ENCODE results near the gene GALNT17.

The GALNT17 gene

GRCh38 chr7:71479231-71479630 is 347.3 kb downstream of the GALNT17 start:
- Histone ChIP-seq H3K4me1 (ENCODE audit: control insufficient read depth, insufficient read depth, low read depth, low read length) (peaks cover 6% of the 10 kb centered on the region), H4K8ac (ENCODE audit: low read length) (no peak overlapping the region), H2AK5ac (ENCODE audit: low read length, severe bottlenecking) (no peak overlapping the region), H3K36me3 (ENCODE audit: control insufficient read depth in 1 of 2, insufficient read depth in 2 of 2, low read depth in 1 of 2, low read length in 2 of 2) (no peaks in the 10 kb centered on the region), H2BK15ac (ENCODE audit: low read depth, poor library complexity, severe bottlenecking) (no peak overlapping the region), H3K27ac (ENCODE audit: low read length, poor library complexity, severe bottlenecking) (no peak overlapping the region), H3K9ac (ENCODE audit: low read length) (no peak overlapping the region), H3K79me1 (replicated peaks; ENCODE audit: low read length, poor library complexity, severe bottlenecking) (no peaks in the 10 kb centered on the region), H2AFZ (ENCODE audit: low read depth, low read length) (no peak overlapping the region), H3K27me3 (ENCODE audit: control insufficient read depth in 1 of 2, insufficient read depth in 1 of 2, low read length in 2 of 2) (no peaks in the 10 kb centered on the region), H3K4me3 (ENCODE audit: insufficient read depth in 1 of 2, low read depth in 1 of 2, low read length in 2 of 2) (no peak overlapping the region), H4K91ac (ENCODE audit: low read length) (no peak overlapping the region), H3K23ac (ENCODE audit: low read length in 2 of 2) (no peak overlapping the region), H3K14ac (ENCODE audit: low read length in 2 of 2) (no peak overlapping the region), H3K4me2 (ENCODE audit: low read length, poor library complexity, severe bottlenecking) (no peak overlapping the region), H2BK120ac (ENCODE audit: low read depth, low read length) (no peak overlapping the region), H2BK5ac (ENCODE audit: low read depth, low read length, poor library complexity, severe bottlenecking) (no peak overlapping the region), H3K9me3 (ENCODE audit: control insufficient read depth, low read length) (peaks cover 6% of the 10 kb centered on the region), H3K18ac (ENCODE audit: low read depth in 1 of 2, low read length in 2 of 2) (no peak overlapping the region), H3K4ac (ENCODE audit: low read depth in 1 of 2, low read length in 2 of 2) (no peak overlapping the region), H2BK12ac (ENCODE audit: low read length in 2 of 2) (no peak overlapping the region)
- 76% methylated on average over 2 of the region's 2 CpGs for WGBS
- DNase-seq, result no peak

- Histone ChIP-seq H2AK5ac (ENCODE audit: low read length, severe bottlenecking) (no peak overlapping the region), H3K4me1 (ENCODE audit: control insufficient read depth, insufficient read depth, low read depth, low read length) (peaks cover 6% of the 10 kb centered on the region), H2BK15ac (ENCODE audit: low read depth, poor library complexity, severe bottlenecking) (no peak overlapping the region), H3K9ac (ENCODE audit: low read length) (no peak overlapping the region), H3K79me1 (replicated peaks; ENCODE audit: low read length, poor library complexity, severe bottlenecking) (no peaks in the 10 kb centered on the region), H4K91ac (ENCODE audit: low read length) (no peak overlapping the region), H3K36me3 (ENCODE audit: control insufficient read depth in 1 of 2, insufficient read depth in 2 of 2, low read depth in 1 of 2, low read length in 2 of 2) (no peaks in the 10 kb centered on the region), H3K9me3 (ENCODE audit: control insufficient read depth, low read length) (no peaks in the 10 kb centered on the region), H3K4me2 (ENCODE audit: low read length, poor library complexity, severe bottlenecking) (no peak overlapping the region), H3K27ac (ENCODE audit: low read length, poor library complexity, severe bottlenecking) (no peak overlapping the region), H2AFZ (ENCODE audit: low read depth, low read length) (no peak overlapping the region), H3K23ac (ENCODE audit: low read length in 2 of 2) (no peak overlapping the region), H3K4ac (ENCODE audit: low read depth in 1 of 2, low read length in 2 of 2) (no peak overlapping the region), H3K14ac (ENCODE audit: low read length in 2 of 2) (no peak overlapping the region), H2BK5ac (ENCODE audit: low read depth, low read length, poor library complexity, severe bottlenecking) (no peak overlapping the region), H3K4me3 (ENCODE audit: insufficient read depth in 1 of 2, low read depth in 1 of 2, low read length in 2 of 2) (no peak overlapping the region), H2BK12ac (ENCODE audit: low read length in 2 of 2) (no peak overlapping the region), H3K18ac (ENCODE audit: low read depth in 1 of 2, low read length in 2 of 2) (no peak overlapping the region), H3K27me3 (ENCODE audit: control insufficient read depth in 1 of 2, insufficient read depth in 1 of 2, low read length in 2 of 2) (no peaks in the 10 kb centered on the region), H2BK120ac (ENCODE audit: low read depth, low read length) (no peak overlapping the region), H4K8ac (ENCODE audit: low read length) (no peak overlapping the region)
- WGBS, result 82% methylated on average over 2 of the region's 2 CpGs
- no peak for DNase-seq
Measured at GRCh38 chr7:71480791-71481190, 348.8 kb downstream of the GALNT17 start.

DNA sequence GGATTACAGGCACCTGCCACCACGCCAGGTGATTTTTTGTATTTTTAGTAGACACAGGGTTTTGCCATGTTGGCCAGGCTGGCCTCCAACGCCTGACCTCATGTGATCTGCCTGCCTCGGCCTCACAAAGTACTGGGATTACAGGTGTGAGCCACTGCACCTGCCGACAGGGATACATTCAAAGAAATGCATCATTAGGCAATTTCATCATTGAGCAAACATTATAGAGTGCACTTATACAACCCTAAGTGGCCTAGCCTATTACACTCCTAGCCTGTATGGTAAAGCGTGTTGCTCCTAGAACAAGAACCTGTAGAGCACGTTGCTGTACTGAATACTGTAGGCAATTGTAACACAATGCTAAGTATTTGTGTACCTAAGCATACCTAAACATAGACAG is 350.3 kb downstream of the GALNT17 start:
- H4K8ac ChIP-seq (ENCODE audit: low read length), result no peak overlapping the region
- no peak overlapping the region for H2AK5ac ChIP-seq (ENCODE audit: low read length, severe bottlenecking)
- 77% methylated on average over 5 of the region's 6 CpGs for WGBS
- no peak overlapping the region for H2AFZ ChIP-seq (ENCODE audit: low read depth, low read length)
- H3K14ac ChIP-seq (ENCODE audit: low read length in 2 of 2), result no peak overlapping the region
- no peak overlapping the region for H3K18ac ChIP-seq (ENCODE audit: low read depth in 1 of 2, low read length in 2 of 2)
- H2BK12ac ChIP-seq (ENCODE audit: low read length in 2 of 2), result no peak overlapping the region
- no peak overlapping the region for H4K91ac ChIP-seq (ENCODE audit: low read length)
- H3K4me3 ChIP-seq (ENCODE audit: insufficient read depth in 1 of 2, low read depth in 1 of 2, low read length in 2 of 2), result no peak overlapping the region
- no peak overlapping the region for H3K4me2 ChIP-seq (ENCODE audit: low read length, poor library complexity, severe bottlenecking)
- no peak overlapping the region for H2BK15ac ChIP-seq (ENCODE audit: low read depth, poor library complexity, severe bottlenecking)
- no peak overlapping the region for H3K9ac ChIP-seq (ENCODE audit: low read length)
- no peak overlapping the region for H2BK120ac ChIP-seq (ENCODE audit: low read depth, low read length)
- no peak for DNase-seq
- H2BK5ac ChIP-seq (ENCODE audit: low read depth, low read length, poor library complexity, severe bottlenecking), result no peak overlapping the region
- H3K4me1 ChIP-seq (ENCODE audit: control insufficient read depth, insufficient read depth, low read depth, low read length), result peaks cover 8% of the 10 kb centered on the region
- no peaks in the 10 kb centered on the region for H3K27me3 ChIP-seq (ENCODE audit: control insufficient read depth in 1 of 2, insufficient read depth in 1 of 2, low read length in 2 of 2)
- no peak overlapping the region for H3K27ac ChIP-seq (ENCODE audit: low read length, poor library complexity, severe bottlenecking)
- no peak overlapping the region for H3K4ac ChIP-seq (ENCODE audit: low read depth in 1 of 2, low read length in 2 of 2)
- H3K36me3 ChIP-seq (ENCODE audit: control insufficient read depth in 1 of 2, insufficient read depth in 2 of 2, low read depth in 1 of 2, low read length in 2 of 2), result no peaks in the 10 kb centered on the region
- no peaks in the 10 kb centered on the region for H3K9me3 ChIP-seq (ENCODE audit: control insufficient read depth, low read length)
- H3K79me1 ChIP-seq (replicated peaks; ENCODE audit: low read length, poor library complexity, severe bottlenecking), result no peaks in the 10 kb centered on the region
- H3K23ac ChIP-seq (ENCODE audit: low read length in 2 of 2), result no peak overlapping the region

GRCh38 chr7:71484380-71484779 is 352.4 kb downstream of the GALNT17 start:
- Histone ChIP-seq H3K9me3 (ENCODE audit: control insufficient read depth, low read length) (peaks cover 3% of the 10 kb centered on the region), H2AFZ (ENCODE audit: low read depth, low read length) (no peak overlapping the region), H3K18ac (ENCODE audit: low read depth in 1 of 2, low read length in 2 of 2) (no peak overlapping the region), H2AK5ac (ENCODE audit: low read length, severe bottlenecking) (no peak overlapping the region), H3K4ac (ENCODE audit: low read depth in 1 of 2, low read length in 2 of 2) (no peak overlapping the region), H4K91ac (ENCODE audit: low read length) (no peak overlapping the region), H2BK5ac (ENCODE audit: low read depth, low read length, poor library complexity, severe bottlenecking) (no peak overlapping the region), H3K9ac (ENCODE audit: low read length) (no peak overlapping the region), H3K23ac (ENCODE audit: low read length in 2 of 2) (no peak overlapping the region), H3K4me2 (ENCODE audit: low read length, poor library complexity, severe bottlenecking) (no peak overlapping the region), H3K27ac (ENCODE audit: low read length, poor library complexity, severe bottlenecking) (no peak overlapping the region), H2BK15ac (ENCODE audit: low read depth, poor library complexity, severe bottlenecking) (no peak overlapping the region), H3K4me3 (ENCODE audit: insufficient read depth in 1 of 2, low read depth in 1 of 2, low read length in 2 of 2) (no peak overlapping the region), H2BK120ac (ENCODE audit: low read depth, low read length) (no peak overlapping the region), H3K79me1 (replicated peaks; ENCODE audit: low read length, poor library complexity, severe bottlenecking) (no peaks in the 10 kb centered on the region), H4K8ac (ENCODE audit: low read length) (no peak overlapping the region), H3K36me3 (ENCODE audit: control insufficient read depth in 1 of 2, insufficient read depth in 2 of 2, low read depth in 1 of 2, low read length in 2 of 2) (no peaks in the 10 kb centered on the region), H3K14ac (ENCODE audit: low read length in 2 of 2) (no peak overlapping the region), H3K4me1 (ENCODE audit: control insufficient read depth, insufficient read depth, low read depth, low read length) (peaks cover 3% of the 10 kb centered on the region), H2BK12ac (ENCODE audit: low read length in 2 of 2) (no peak overlapping the region), H3K27me3 (ENCODE audit: control insufficient read depth in 1 of 2, insufficient read depth in 1 of 2, low read length in 2 of 2) (no peaks in the 10 kb centered on the region)
- DNase-seq, result no peak
- WGBS, result 69% methylated on average over 2 of the region's 3 CpGs
